ENCODE data around the gene NLE1. TPM values are rescaled to one million over a fixed set of nuclear protein-coding genes. Genes with fewer than 3 reads are reported as not detected.
"Not testable (repeated sequence)": the region's sequence is repeated elsewhere in the genome, so short reads cannot be mapped to it uniquely, and the experiment has no call there.

The NLE1 gene
- total RNA-seq, 1 donor from 2014 or later = 16.7 TPM

DNA sequence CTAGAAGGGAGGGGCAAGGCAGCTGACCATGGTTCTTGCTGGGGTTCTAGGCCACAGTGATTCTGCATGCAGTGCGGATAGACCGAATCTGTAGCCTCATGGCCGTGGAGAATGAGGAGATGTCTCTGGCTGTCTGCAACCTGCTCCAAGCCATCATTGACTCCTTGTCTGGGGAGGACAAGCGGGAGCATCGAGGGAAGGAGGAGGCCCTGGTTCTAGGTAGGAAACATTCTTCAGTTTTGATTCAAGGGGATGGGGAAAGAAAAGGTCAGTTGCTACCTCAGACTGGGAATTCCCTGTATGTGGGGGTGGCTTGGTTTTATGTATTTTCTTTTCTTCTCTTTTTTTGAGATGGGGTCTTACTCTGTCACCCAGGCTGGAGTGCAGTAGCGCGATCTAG is 13.1 kb upstream of the NLE1 start:
- no peaks in the 10 kb centered on the region for H3K36me3 Mint-ChIP-seq (ENCODE audit: low read depth, unreplicated experiment)
- TF ChIP-seq, protein P1, sequence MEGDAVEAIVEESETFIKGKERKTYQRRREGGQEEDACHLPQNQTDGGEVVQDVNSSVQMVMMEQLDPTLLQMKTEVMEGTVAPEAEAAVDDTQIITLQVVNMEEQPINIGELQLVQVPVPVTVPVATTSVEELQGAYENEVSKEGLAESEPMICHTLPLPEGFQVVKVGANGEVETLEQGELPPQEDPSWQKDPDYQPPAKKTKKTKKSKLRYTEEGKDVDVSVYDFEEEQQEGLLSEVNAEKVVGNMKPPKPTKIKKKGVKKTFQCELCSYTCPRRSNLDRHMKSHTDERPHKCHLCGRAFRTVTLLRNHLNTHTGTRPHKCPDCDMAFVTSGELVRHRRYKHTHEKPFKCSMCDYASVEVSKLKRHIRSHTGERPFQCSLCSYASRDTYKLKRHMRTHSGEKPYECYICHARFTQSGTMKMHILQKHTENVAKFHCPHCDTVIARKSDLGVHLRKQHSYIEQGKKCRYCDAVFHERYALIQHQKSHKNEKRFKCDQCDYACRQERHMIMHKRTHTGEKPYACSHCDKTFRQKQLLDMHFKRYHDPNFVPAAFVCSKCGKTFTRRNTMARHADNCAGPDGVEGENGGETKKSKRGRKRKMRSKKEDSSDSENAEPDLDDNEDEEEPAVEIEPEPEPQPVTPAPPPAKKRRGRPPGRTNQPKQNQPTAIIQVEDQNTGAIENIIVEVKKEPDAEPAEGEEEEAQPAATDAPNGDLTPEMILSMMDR (IDR thresholded peaks at IDR 0.05; ENCODE audit: unreplicated experiment) = no peak
- no peak overlapping the region for H3K27ac Mint-ChIP-seq (ENCODE audit: unreplicated experiment)
- H3K4me3 Mint-ChIP-seq (ENCODE audit: unreplicated experiment) = no peak overlapping the region
- no peak for DNase-seq (ENCODE audit: low spot score)
- H3K4me1 Mint-ChIP-seq (ENCODE audit: unreplicated experiment) = peaks cover 9% of the 10 kb centered on the region
- H3K9me3 Mint-ChIP-seq (ENCODE audit: unreplicated experiment) = no peaks in the 10 kb centered on the region
- H3K27me3 Mint-ChIP-seq (ENCODE audit: unreplicated experiment) = peaks cover 1% of the 10 kb centered on the region

DNA sequence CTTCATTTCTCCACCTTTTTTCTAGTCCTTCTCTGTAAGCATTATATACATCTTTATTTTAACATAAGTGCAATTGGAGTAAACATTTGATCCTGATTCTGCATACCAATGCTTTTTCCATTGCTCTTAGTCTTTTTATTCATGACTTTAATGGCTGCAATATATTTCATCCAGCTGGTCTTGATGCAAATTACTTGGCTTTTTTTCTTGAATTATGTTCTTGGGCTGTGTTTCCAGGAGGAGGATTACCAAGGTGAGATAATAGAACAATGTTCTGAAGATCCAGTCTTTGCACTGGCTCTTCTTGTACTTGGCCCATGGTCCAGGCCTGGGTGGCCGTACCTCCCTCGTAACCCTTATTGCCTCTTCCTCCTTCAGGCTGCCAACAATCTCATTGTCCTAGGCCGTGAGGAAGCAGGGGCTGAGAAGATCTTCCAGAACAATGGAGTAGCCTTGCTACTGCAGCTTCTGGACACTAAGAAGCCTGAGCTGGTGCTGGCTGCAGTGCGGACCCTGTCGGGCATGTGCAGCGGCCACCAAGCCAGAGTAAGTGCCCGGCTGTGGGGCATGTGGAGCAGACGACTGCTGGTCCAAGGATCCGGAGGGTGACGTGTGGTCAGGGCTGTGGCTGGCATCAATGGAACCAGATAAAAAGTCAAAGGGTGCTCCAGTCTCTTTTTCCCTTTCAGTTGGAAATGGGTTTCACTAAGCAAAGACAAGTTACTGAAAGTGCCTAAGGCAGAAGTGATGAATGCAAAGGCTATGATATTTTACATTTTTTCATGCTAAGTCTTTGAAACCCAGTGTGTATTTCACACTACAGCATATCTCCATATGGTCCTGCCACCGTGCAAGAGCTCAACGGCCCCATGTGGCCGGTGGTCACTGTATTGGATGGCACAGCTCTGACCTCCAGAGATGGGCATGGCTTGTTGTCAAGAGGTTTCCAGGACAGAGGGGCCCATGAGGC is 12.4 kb upstream of the NLE1 start:
- no peak for DNase-seq (ENCODE audit: low spot score)
- Mint-ChIP-seq H3K36me3 (ENCODE audit: low read depth, unreplicated experiment) (no peaks in the 10 kb centered on the region), H3K27me3 (ENCODE audit: unreplicated experiment) (peaks cover 3% of the 10 kb centered on the region), H3K27ac (ENCODE audit: unreplicated experiment) (no peak overlapping the region), H3K9me3 (ENCODE audit: unreplicated experiment) (no peaks in the 10 kb centered on the region), H3K4me3 (ENCODE audit: unreplicated experiment) (no peak overlapping the region), H3K4me1 (ENCODE audit: unreplicated experiment) (peaks cover 9% of the 10 kb centered on the region)
- TF ChIP-seq, protein P1 (IDR thresholded peaks at IDR 0.05; ENCODE audit: unreplicated experiment) = no peak

DNA sequence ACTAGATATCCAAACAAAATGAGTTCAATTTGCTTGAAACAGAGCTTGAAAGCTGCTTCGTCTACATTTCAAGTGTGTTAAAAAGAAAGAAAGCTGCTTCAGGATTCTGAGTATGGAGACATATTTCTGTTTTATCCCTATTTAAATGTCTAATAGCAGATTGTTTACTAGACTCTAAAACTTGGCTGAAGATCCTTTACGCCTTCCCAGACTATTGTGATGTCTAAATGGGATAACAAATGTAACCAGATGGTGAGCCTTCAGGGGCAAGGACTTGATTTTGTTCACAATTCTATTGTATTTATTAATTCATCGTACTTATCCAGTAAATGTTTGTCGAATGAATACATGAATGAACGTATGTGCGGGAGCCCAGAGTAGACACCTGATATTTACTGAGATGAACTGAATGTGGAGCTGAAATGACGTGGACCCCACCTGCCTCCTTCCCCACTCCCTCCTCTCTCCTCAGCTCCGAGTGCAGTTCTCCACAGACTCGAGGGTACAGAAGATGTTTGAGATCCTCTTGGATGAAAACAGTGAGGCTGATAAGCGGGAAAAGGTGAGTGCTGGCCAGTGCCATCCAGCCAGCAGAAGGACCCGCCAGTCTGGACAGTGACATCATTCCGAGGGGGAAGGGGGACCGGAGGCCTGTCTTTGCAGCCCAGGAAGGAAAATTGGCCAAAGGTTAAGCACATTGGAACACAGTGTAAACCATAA is 10.5 kb upstream of the NLE1 start:
- no peak for DNase-seq (ENCODE audit: low spot score)
- Mint-ChIP-seq H3K4me1 (ENCODE audit: unreplicated experiment) (peaks cover 25% of the 10 kb centered on the region), H3K9me3 (ENCODE audit: unreplicated experiment) (no peaks in the 10 kb centered on the region), H3K27ac (ENCODE audit: unreplicated experiment) (no peak overlapping the region), H3K4me3 (ENCODE audit: unreplicated experiment) (no peak overlapping the region), H3K27me3 (ENCODE audit: unreplicated experiment) (peaks cover 3% of the 10 kb centered on the region), H3K36me3 (ENCODE audit: low read depth, unreplicated experiment) (no peaks in the 10 kb centered on the region)
- TF ChIP-seq, protein P1 (IDR thresholded peaks at IDR 0.05; ENCODE audit: unreplicated experiment) = no peak

DNA sequence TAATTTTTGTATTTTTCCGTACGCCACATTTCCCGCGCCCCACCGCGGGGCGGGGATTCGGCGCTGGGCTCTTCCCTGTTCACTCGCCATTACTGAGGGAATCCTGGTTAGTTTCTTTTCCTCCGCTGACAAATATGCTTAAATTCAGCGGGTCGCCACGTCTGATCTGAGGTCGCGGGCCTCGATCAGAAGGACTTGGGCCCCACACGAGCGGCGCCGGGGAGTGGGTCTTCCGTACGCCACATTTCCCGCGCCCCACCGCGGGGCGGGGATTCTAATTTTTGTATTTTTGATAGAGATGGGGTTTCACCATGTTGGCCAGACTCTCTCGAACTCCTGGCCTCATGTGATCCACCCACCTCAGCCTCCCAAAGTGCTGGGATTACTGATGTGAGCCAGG is 9.0 kb upstream of the NLE1 start:
- not testable (repeated sequence) for H3K27me3 Mint-ChIP-seq (ENCODE audit: unreplicated experiment); H3K27ac Mint-ChIP-seq (ENCODE audit: unreplicated experiment); H3K9me3 Mint-ChIP-seq (ENCODE audit: unreplicated experiment); H3K36me3 Mint-ChIP-seq (ENCODE audit: low read depth, unreplicated experiment); DNase-seq (ENCODE audit: low spot score); H3K4me3 Mint-ChIP-seq (ENCODE audit: unreplicated experiment)
- peaks cover 31% of the 10 kb centered on the region for H3K4me1 Mint-ChIP-seq (ENCODE audit: unreplicated experiment)

- H3K4me3 Mint-ChIP-seq (ENCODE audit: unreplicated experiment) = no peak overlapping the region
- no peak for DNase-seq (ENCODE audit: low spot score)
- peaks cover 3% of the 10 kb centered on the region for H3K27me3 Mint-ChIP-seq (ENCODE audit: unreplicated experiment)
- no peak overlapping the region for H3K27ac Mint-ChIP-seq (ENCODE audit: unreplicated experiment)
- H3K36me3 Mint-ChIP-seq (ENCODE audit: low read depth, unreplicated experiment) = no peaks in the 10 kb centered on the region
- H3K4me1 Mint-ChIP-seq (ENCODE audit: unreplicated experiment) = peaks cover 31% of the 10 kb centered on the region
- H3K9me3 Mint-ChIP-seq (ENCODE audit: unreplicated experiment) = no peaks in the 10 kb centered on the region
- TF ChIP-seq, protein P1 (IDR thresholded peaks at IDR 0.05; ENCODE audit: unreplicated experiment) = no peak
These were observed 7.8 kb upstream of the NLE1 start for GRCh38 chr17:35149941-35150340.
